Measurements from ENCODE around the gene SNAI3.
A peak's percentile ranks its signal among the peaks of the same experiment; 100 is the strongest.

The SNAI3 gene

DNA sequence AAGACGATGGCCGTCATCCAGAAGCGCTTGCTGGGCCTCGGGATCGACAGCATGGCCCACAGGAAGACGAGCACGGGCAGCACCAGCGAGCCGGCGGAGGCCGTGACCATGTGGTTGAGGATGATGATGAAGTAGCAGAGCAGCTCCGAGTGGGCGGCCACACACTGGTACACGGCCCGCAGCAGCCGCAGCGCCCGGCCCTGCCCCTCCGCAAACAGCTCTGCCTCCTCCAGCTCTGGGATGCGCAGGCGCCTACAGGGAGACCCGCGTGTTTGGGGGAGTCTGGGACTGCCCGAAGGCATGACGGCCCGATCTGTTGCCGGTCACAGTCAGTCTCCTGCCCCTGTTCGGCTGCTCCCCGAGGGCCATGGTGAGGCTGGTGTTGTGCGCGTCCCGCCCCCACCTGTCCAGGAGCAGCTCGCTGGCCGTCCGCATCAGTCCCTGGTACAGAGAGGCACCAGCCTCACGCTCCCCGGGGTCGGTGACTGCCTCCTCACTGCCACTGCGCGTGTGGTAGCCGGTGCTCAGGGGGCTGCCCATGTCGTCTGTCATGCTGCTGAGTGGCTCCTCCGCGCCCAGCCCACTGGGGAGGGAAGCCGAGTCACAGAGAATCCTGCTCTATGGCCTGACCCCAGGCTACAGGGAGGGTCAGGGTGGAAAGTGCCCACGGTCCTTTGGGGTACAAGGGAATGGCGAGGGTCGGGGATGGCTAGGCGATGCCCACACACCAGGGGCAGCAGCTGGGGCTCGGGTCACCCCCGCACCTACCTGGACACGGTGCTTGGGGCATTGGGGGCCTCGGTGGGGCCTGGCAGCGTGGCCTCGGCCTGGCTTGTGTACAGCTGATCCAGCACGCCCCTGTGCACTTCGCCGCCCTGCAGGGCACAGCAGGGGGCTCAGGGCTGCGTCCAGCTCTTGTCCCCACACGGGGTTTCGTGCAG is 35.8 kb upstream of the SNAI3 start:
- DNase-seq (ENCODE audit: low read depth in 2 of 2): no peak

DNA sequence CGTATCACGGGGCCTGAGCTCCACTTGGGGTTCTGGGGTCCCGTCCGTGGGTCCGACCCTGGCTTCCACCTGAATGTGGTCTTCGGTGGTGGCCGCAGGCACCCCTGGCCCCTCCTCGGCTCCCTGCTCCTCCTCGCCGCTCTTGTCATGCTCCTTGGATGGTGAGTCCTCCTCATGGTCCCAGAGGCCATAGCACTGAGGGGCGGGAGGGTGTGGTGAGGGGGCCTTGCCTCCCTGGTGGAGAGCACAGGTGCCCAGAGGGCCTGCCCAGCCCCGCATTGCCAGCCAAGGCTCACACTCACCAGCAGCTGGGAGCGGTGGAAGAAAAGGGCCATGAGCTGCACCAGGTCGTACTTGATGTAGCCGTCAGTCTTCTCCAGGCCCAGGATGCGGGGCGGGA is 34.9 kb upstream of the SNAI3 start:
- DNase-seq (ENCODE audit: low read depth in 2 of 2): no peak

- no peak for DNase-seq (ENCODE audit: low read depth in 2 of 2)
Measured at GRCh38 chr16:88720396-88720970, 34.2 kb upstream of the SNAI3 start.

DNA sequence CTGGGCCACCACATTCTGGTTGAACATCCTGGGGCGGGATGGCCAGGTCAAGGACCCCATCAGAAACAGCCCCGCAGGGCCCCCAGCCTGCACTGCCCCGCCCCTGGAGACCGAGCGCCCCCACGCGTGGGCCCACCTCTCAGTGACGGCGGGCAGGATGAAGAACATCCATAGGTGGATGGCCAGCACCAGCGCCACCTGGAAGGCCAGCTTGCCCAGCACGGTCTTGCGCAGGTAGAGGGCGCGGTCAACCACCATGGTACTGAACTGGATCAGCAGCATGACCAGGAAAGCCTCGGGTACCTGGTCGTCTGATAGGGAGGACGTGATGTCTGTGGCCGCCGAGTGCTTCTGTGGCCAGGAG is 33.6 kb upstream of the SNAI3 start:
- no peak for DNase-seq (ENCODE audit: low read depth in 2 of 2)

DNA sequence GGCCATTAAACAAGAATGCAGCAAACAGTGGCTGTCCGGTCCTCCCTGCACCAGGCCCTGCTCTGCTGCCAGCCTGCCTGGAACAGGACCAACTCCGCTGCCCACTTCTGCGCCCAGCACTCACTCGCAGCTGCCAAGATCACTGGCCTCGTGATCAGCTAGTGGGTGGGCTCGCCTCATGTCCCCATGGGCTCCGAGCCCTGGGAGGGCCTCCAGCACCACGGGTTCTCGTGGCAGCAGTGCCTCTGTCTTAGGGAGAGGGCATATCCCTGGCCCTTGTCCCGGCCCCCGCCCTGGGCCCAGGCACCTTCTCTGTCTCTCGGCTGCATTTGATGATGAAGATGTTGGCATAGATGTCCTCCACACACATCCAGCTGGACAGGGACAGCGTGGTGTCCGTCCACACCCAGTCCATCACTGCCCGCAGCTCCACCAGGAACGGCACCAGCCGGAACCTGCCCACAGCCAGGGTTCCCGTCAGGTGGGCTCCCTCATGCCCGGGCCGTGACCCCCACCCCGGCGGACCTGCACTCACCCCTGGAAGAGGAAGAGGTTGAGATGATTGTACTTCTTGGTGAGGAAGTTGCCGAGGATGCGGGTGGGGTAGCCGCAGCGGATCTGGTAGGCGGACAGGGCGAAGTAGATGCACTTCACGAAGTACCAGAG is 33.1 kb upstream of the SNAI3 start:
- no peak for DNase-seq (ENCODE audit: low read depth in 2 of 2)

DNA sequence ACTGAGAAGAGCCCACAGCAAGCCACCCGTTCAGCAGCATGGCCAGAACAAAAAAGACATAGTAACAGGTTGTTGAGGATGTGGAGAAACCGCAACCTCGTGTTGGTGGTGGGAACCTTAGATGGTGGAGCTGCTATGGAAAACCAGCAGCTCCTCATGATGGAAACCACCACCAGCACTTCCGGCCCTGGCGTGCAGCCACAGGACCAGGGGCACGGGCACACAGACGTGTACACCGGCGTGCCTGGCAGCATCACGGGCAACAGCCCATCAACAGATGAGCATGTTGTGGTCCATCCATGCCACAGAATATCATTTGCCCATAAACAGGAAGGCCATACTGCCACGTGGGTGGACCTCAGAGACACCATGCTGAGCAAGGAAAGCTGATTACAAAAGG is 31.9 kb upstream of the SNAI3 start:
- no peak for DNase-seq (ENCODE audit: low read depth in 2 of 2)

- no peak for DNase-seq (ENCODE audit: low read depth in 2 of 2)
Measured at GRCh38 chr16:88716601-88717001, 30.3 kb upstream of the SNAI3 start.

DNA sequence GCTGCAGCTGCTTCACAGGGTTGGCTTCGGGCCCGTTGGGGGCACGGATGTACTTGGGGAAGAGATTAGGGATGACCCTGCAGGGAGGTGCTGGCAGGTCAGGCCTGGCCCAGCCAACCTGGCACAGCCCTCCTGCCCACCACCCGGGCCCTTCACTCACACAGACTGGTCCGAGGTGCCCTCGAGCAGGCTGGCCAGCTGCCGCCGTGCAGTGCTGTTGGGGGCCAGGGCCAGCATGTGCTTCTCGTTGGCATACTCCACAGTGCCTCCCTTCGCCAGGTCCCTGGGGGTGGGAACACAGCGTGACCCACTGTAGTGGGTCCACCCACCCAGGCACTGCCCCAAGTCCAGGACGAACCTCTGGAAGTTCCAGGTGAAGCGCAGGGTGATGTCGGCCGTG is 29.9 kb upstream of the SNAI3 start:
- DNase-seq (ENCODE audit: low read depth in 2 of 2): no peak

- DNase-seq (ENCODE audit: low read depth in 2 of 2): no peak
Measured at GRCh38 chr16:88715312-88716190, 29.2 kb upstream of the SNAI3 start.

DNA sequence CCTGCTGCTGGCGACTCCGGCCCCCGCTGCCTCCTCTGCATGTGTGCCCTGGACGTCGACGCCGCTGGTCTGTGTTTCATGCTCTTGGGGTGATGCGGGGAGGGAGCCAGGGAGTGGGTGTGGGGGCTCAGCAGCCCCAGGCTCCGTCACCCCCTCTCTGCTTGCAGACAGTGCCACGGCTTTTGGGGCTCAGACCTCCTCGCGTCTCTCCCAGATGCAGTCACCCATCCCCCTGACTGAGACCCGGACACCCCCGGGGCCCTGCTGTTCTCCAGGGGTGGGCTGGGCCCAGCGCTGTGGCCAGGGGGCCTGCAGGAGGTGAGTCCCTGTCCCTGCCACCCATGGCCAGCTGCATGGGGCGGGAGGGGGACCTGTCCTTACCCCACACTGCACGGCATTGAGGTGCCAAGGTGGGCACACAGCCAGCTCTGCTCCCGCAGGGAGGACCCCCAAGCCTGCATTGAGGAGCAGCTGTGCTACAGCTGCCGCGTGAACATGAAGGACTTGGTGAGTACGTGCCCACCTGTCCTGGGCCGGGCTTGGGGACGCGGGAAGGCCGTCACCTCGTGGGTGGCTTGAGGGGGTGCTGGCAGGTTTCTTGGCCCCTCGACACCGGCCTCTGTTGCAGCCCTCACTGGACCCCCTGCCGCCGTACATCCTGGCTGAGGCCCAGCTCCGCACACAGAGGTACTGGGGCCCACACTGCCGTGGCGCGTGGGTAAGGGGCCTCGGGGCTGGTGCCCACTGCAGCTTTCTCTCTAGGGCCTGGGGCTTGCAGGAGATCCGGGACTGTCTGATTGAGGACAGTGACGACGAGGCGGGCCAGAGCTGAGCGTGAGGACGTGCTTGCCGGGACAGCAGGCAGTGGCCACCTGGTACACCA is 28.4 kb upstream of the SNAI3 start:
- no peak for DNase-seq (ENCODE audit: low read depth in 2 of 2)

DNA sequence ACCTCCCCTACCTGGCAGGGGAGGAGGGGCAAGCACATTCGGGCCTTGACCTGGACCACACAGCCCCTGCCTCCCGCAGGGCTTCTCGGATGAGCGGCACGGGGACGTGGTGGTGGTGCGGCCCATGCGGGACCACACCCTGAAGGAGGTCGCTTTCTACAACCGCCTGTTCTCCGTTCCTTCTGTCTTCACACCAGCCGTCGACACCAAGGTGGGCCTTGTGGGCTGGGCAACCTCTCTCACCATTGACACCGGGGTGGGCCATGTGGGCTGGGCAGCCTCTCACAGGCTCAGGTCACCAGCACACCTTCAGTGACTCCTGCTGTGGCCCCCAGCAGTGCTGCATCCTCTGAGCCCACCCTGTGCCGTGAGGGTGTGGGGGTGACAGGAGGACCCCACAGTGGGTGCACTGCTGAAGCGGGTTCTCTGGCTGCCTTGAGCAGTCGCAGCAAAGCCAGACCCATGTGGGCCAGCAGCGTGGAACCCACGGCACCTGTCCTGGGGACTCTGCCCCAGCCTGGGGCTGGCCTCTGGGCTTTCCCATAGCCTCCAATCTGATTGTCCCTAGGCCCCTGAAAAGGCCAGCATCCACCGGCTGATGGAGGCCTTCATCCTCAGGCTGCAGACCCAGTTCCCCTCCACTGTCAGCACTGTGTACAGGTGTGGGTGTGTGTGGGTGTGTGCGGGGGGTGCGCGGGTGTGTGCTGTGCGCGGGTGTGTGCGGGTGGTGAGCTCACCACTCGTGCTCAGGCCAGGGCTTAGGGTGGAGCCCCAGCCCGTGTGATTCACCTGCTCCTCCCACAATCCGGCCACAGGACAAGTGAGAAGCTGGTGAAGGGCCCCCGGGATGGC is 27.5 kb upstream of the SNAI3 start:
- no peak for DNase-seq (ENCODE audit: low read depth in 2 of 2)

GRCh38 chr16:88713054-88713453 is 26.7 kb upstream of the SNAI3 start:
- no peak for DNase-seq (ENCODE audit: low read depth in 2 of 2)

DNA sequence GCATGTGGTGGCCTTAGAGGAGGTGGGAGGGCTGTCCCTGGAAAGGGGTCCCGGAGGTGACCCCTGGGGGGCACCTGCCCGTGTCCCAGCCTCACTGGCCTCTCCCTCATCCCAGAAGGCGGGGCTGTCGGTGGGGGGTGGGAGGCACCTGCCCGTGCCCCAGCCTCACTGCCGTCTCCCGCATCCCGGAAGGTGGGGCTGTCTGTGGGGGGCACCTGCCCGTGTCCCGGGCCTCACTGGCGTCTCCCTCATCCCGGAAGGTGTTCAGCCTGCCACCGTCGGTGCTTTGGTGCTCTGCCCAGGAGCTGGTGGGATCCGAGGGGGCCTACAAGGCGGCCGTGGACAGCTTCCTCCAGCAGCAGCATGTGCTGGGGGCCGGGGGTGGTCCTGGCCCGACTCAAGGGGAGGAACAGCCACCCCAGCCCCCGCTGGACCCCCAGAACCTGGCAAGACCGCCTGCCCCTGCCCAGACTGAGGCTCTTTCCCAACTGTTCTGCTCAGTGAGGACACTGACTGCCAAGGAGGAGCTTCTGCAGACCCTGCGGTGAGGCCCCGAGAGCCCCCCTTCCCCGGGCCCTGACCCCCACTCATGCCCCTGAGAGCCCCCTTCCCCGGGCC is 26.2 kb upstream of the SNAI3 start:
- DNase-seq (ENCODE audit: low read depth in 2 of 2): no peak

- no peak for DNase-seq (ENCODE audit: low read depth in 2 of 2)
Measured at GRCh38 chr16:88711750-88712340, 25.5 kb upstream of the SNAI3 start.

DNA sequence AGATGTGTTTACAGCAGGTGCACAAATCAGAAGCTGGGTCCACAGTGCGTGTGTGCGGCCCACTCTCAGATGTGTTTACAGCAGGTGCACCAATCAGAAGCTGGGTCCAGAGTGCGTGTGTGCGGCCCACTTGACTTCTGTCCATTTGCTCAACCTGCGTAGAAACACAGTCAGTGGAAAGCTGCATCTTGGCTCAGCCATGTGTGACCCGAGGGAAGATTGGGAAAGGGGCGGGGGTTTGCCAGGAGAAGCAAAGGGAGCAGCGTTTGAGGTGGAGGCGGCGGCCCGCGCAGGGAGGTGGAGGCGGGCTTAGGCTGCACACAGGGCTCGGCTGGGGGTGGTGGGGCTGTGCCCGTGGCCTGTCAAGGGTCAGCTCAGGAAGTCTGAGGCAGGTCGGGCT is 24.2 kb upstream of the SNAI3 start:
- no peak for DNase-seq (ENCODE audit: low read depth in 2 of 2)

- DNase-seq (ENCODE audit: low read depth in 2 of 2): no peak
Measured at GRCh38 chr16:88706965-88707826, 20.9 kb upstream of the SNAI3 start.

DNA sequence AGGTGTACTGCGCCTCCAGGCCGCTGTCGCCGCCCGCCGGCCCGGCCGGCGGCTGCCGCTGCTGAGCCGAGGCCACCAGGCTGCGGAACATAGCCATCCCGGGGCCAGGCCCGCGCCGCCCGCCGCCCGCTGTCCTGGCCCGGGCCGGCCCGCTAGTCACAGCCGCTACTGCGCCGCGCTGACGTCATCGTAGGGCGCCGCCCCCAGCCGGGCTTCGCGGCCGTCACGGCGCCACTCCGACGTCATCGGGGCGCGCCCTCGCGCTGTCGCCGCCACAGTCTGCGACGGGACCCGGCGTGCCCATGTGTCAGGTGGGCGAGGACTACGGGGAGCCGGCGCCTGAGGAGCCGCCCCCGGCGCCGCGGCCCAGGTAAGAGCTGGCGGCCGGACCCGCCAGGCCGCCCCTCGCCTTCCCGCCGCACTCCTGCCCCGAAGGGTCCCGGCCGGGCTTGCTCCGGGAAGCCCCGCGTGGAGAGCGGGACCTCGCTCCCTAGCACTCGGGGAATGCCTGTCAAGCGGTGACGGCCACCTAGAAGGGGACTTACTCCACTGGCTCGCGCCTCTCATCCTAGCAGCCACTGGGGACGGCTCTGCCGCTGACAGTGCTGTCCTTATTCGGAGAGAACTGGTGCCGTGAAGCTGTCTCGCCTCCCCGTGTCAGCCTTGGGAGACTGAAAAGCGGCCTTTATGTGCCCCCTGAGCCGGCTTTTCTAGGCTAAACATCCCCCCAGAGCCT is 20.1 kb upstream of the SNAI3 start, which contains the start of the genes CTU2 and RNF166:
TSS of gene CTU2 (plus strand) at position 275 of the 736 bp plus-strand sequence. CDS start at position 303, 28 bp downstream.
TSS of gene RNF166 (minus strand) at position 180 of the 736 bp plus-strand sequence. CDS start at position 97, 83 bp downstream.
- peak; percentile 92 to 93 for DNase-seq (ENCODE audit: low read depth in 2 of 2)

All from stimulated activated CD4-positive, alpha-beta T cell treated with anti-CD3 and anti-CD28 coated beads, Interleukin-4, amount 100 ng/mL, for 48 hours (primary cell).